Epithelial cell of proximal tubule (primary cell): ENCODE measurements around the gene MYO18A. TPM values are rescaled to one million over a fixed set of nuclear protein-coding genes. Genes with fewer than 3 reads are reported as not detected.

ENCODE experiments used
- DNase-seq: peaks from one replicate; pipeline ENCODE4 v3.0.0-alpha.2; 2011; ENCODE audit warnings: low read depth
- H3K4me3 ChIP-seq: 2 replicates; pipeline ENCODE4 v1.5.1; 2011; ENCODE audit warnings: low read depth, mild to moderate bottlenecking, low read length
- total RNA-seq: library from RNA; depleted of rRNA; stranded (reverse); fragments of >200 nt; gene quantifications from 2 replicates; pipeline ENCODE4 v1.2.3, GENCODE V29; 2015
- TF ChIP-seq, protein P1 (sequence below): conservative IDR thresholded peaks from 2 replicates; pipeline ENCODE4 v1.5.1; 2012; ENCODE audit warnings: low read depth, mild to moderate bottlenecking, low read length

MYO18A gene
- total RNA-seq, 1 donor from 2014 or later, result 34.2 TPM

DNA sequence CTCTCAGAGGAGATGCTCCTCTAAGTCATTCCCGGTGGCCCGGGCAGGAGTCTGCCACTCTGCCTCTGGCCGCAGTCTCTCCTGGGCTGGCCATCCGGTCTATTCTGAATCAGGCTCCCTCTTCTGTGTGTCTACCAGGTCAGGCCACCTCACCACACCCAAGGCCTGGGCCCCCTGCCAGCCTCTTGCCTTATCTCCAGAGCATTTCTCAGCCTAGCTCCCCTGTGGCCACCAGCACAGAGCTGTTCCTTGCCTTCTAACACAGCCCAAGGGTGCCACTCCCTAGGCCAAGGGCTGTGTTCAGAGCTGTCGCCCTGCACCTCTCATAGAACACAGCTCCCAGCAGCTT is 55.3 kb downstream of the MYO18A start:
- no peak for DNase-seq
- no peak overlapping the region for H3K4me3 ChIP-seq
- TF ChIP-seq, protein P1, sequence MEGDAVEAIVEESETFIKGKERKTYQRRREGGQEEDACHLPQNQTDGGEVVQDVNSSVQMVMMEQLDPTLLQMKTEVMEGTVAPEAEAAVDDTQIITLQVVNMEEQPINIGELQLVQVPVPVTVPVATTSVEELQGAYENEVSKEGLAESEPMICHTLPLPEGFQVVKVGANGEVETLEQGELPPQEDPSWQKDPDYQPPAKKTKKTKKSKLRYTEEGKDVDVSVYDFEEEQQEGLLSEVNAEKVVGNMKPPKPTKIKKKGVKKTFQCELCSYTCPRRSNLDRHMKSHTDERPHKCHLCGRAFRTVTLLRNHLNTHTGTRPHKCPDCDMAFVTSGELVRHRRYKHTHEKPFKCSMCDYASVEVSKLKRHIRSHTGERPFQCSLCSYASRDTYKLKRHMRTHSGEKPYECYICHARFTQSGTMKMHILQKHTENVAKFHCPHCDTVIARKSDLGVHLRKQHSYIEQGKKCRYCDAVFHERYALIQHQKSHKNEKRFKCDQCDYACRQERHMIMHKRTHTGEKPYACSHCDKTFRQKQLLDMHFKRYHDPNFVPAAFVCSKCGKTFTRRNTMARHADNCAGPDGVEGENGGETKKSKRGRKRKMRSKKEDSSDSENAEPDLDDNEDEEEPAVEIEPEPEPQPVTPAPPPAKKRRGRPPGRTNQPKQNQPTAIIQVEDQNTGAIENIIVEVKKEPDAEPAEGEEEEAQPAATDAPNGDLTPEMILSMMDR, result no peak

DNA sequence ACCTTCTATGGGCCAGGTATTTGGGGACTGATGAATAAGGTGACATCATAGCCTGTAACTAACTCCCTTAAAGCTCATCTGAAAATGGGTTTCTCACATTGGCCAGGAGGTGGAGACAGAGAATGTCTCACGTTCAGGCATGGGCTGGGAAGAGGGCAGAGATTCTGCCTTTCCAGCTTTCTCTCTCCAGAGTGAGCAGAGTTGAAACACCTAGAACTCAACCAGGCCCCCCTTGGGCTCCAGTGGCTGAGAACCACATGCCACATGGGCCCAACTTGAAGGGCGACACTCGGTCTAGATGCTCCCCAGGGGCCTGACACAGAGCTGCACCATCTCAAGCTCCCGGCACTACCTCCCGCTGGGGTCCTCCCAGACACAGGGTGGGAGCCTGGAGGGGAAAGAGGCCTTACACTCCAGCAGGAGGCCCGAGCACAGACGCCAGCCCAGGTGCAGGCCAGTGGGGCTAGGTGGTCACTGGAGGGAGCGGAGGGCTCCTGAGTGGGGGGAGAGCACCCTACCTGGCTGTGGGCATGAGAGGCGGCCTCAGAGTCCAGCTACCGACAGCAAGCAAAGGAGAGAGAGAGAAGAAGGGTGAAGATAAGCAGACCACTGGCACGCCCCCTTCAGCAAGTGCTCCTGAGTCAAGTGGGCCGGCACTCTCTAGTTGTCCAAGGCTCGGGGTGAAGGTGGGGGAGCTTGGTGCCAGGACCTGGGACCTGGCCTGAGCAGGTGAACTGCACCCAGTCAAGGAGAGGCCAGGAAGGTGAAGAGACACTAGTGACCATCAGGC is 55.9 kb downstream of the MYO18A start:
- DNase-seq, result no peak
- no peak overlapping the region for H3K4me3 ChIP-seq
- TF ChIP-seq, protein P1, result peak; percentile 90

DNA sequence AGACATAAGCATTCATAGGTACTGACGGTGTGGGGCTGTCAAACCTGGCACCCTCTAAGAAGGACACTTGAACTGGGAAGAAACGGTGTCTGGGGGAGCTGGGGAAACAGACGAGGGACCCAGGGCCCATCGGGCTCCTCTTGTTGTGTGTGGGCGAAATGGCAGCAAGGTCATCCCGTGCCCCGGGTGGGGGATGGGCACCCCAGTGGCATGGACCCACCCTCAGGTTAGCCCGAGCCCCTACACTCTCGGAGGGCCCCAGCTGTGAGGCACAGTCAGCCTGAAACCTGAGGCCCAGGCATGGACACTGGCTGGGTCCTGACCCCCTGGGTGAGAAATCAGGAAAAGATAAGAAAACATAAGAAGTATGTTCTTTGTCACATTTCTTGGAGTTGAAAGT is 57.1 kb downstream of the MYO18A start:
- H3K4me3 ChIP-seq, result no peak overlapping the region
- TF ChIP-seq, protein P1, result no peak

DNA sequence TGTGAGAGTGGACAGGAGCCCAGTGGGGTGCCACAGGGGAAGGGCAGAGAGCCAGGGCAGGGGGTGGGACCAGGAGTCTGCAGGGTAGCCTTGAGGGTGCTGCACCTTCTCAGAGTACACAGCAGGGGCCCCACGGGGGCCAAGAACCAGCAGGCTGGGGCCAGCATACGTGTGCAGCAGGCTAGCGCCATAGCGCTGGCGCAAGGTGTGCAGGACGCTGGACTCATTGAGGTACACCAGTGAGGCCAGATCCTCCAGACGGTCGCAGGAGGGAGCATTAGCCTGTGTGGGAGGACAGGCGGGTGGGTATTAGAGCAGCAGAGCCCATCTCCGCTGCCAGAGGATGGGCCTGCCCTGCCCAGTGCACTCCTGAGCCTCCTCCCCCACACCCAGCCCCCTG is 58.8 kb downstream of the MYO18A start:
- TF ChIP-seq, protein P1, result no peak
- H3K4me3 ChIP-seq, result no peak overlapping the region
- no peak for DNase-seq

More for the DNA sequence above, 57.1 kb downstream of the MYO18A start:
- no peak for DNase-seq

DNA sequence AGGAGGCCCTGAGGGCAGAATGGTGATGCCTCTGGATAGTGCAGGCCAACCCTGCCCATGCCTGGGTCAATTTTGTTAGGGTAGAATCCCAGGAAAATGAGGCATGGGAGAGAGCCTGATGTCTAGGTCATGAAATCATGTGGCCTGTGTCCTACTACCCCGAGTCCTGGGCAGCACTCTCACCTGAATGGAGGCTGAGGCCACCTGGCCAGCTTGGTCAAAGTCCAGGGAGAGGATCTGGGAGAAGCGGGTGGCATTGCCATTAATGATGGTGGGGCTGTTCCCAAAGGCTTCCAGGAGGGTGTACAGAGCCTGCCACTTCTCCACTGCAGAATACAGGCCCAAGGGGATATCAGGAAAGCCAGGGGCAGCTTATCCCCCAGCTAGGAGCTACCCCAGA is 59.8 kb downstream of the MYO18A start:
- TF ChIP-seq, protein P1, result no peak

DNA sequence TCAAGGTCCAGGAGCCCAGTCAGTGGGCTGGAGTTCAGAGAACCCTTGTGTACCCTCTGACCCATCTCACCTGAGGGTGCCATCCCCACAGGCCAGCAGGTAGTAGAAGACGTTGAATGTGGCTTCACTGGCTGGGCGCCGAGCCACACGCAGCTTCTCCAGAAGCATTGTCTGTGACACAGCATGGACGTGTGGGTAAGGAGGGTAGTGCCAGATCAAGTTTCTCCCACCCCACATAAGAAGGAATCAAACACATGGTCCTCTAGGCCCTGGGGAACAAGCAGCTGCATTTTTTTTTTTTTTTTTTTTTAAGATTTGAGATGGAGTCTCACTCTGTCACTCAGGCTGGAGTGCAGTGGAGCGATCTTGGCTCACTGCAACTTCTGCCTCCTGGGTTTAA is 60.9 kb downstream of the MYO18A start:
- H3K4me3 ChIP-seq, result no peak overlapping the region
- TF ChIP-seq, protein P1, result no peak
- DNase-seq, result no peak

More for the DNA sequence above, 59.8 kb downstream of the MYO18A start:
- H3K4me3 ChIP-seq, result no peak overlapping the region
- DNase-seq, result no peak
